ENCODE results near the gene OMG. TPM values are rescaled to one million over a fixed set of nuclear protein-coding genes. Genes with fewer than 3 reads are reported as not detected.
A peak's percentile ranks its signal among the peaks of the same experiment; 100 is the strongest.

OMG gene
- polyA plus RNA-seq, 4 donors, result 0.52 to 5.9 (median 1.3) TPM; not detected in 1

- no peak overlapping the region for H3K4me3 ChIP-seq (ENCODE audit: low read depth in 1 of 3, low read length in 3 of 3)
- H3K36me3 ChIP-seq (ENCODE audit: control insufficient read depth in 3 of 3, insufficient read depth in 2 of 3, low read depth in 1 of 3, low read length in 3 of 3), result peaks cover 0 to 38% (median 7%) of the 10 kb centered on the region in 3 donors
- no peaks in the 10 kb centered on the region for H3K4me1 ChIP-seq (ENCODE audit: control insufficient read depth in 3 of 3, insufficient read depth in 2 of 3, low read depth in 1 of 3, low read length in 2 of 3)
- H3K27ac ChIP-seq (ENCODE audit: low read depth in 1 of 3, low read length in 2 of 3), result no peak overlapping the region
- H3K27me3 ChIP-seq (ENCODE audit: control insufficient read depth in 3 of 3, insufficient read depth in 3 of 3, low read length in 3 of 3), result no peaks in the 10 kb centered on the region
- FAIRE-seq (no peak), DNase-seq (no peak)
- H3K9me3 ChIP-seq (ENCODE audit: control insufficient read depth in 2 of 2, insufficient read depth in 1 of 2, low read depth in 1 of 2, low read length in 1 of 2), result no peaks in the 10 kb centered on the region
- 95 to 98% (median 96%) methylated on average over 2 of the region's 2 CpGs for WGBS, 3 donors
These were observed 16.0 kb downstream of the OMG start for GRCh38 chr17:31281061-31281460.

GRCh38 chr17:31279401-31279800, 17.6 kb downstream of the OMG start:
- no peaks in the 10 kb centered on the region for H3K27me3 ChIP-seq (ENCODE audit: control insufficient read depth in 3 of 3, insufficient read depth in 3 of 3, low read length in 3 of 3)
- no peaks in the 10 kb centered on the region for H3K4me1 ChIP-seq (ENCODE audit: control insufficient read depth in 3 of 3, insufficient read depth in 2 of 3, low read depth in 1 of 3, low read length in 2 of 3)
- FAIRE-seq (no peak), DNase-seq (no peak)
- peaks cover 0 to 28% (median 7%) of the 10 kb centered on the region in 3 donors for H3K36me3 ChIP-seq (ENCODE audit: control insufficient read depth in 3 of 3, insufficient read depth in 2 of 3, low read depth in 1 of 3, low read length in 3 of 3)
- H3K27ac ChIP-seq (ENCODE audit: low read depth in 1 of 3, low read length in 2 of 3), result no peak overlapping the region
- H3K4me3 ChIP-seq (ENCODE audit: low read depth in 1 of 3, low read length in 3 of 3), result no peak overlapping the region
- WGBS, 3 donors, result 97 to 100% (median 97%) methylated on average over 2 of the region's 2 CpGs
- no peaks in the 10 kb centered on the region for H3K9me3 ChIP-seq (ENCODE audit: control insufficient read depth in 2 of 2, insufficient read depth in 1 of 2, low read depth in 1 of 2, low read length in 1 of 2)

- WGBS, 3 donors, result 85 to 96% (median 89%) methylated on average over 1 of the region's 1 CpG
- DNase-seq, result no peak
- FAIRE-seq, result no peak
- peaks cover 0 to 4% (median 0%) of the 10 kb centered on the region in 3 donors for H3K4me1 ChIP-seq (ENCODE audit: control insufficient read depth in 3 of 3, insufficient read depth in 2 of 3, low read depth in 1 of 3, low read length in 2 of 3)
- H3K4me3 ChIP-seq (ENCODE audit: low read depth in 1 of 3, low read length in 3 of 3), result no peak overlapping the region
- H3K36me3 ChIP-seq (ENCODE audit: control insufficient read depth in 3 of 3, insufficient read depth in 2 of 3, low read depth in 1 of 3, low read length in 3 of 3), result peaks cover 0 to 12% (median 7%) of the 10 kb centered on the region in 3 donors
- no peaks in the 10 kb centered on the region for H3K9me3 ChIP-seq (ENCODE audit: control insufficient read depth in 2 of 2, insufficient read depth in 1 of 2, low read depth in 1 of 2, low read length in 1 of 2)
- H3K27me3 ChIP-seq (ENCODE audit: control insufficient read depth in 3 of 3, insufficient read depth in 3 of 3, low read length in 3 of 3), result no peaks in the 10 kb centered on the region
- no peak overlapping the region for H3K27ac ChIP-seq (ENCODE audit: low read depth in 1 of 3, low read length in 2 of 3)
These were observed 21.9 kb downstream of the OMG start for GRCh38 chr17:31275116-31275515.

GRCh38 chr17:31274252-31274651, 22.8 kb downstream of the OMG start:
- DNase-seq (no peak), FAIRE-seq (no peak)
- no peak overlapping the region for H3K4me3 ChIP-seq (ENCODE audit: low read depth in 1 of 3, low read length in 3 of 3)
- no peaks in the 10 kb centered on the region for H3K27me3 ChIP-seq (ENCODE audit: control insufficient read depth in 3 of 3, insufficient read depth in 3 of 3, low read length in 3 of 3)
- H3K4me1 ChIP-seq (ENCODE audit: control insufficient read depth in 3 of 3, insufficient read depth in 2 of 3, low read depth in 1 of 3, low read length in 2 of 3), result peaks cover 0 to 10% (median 0%) of the 10 kb centered on the region in 3 donors
- H3K27ac ChIP-seq (ENCODE audit: low read depth in 1 of 3, low read length in 2 of 3), result no peak overlapping the region
- WGBS, 3 donors, result 68 to 91% (median 86%) methylated on average over 2 of the region's 2 CpGs
- H3K9me3 ChIP-seq (ENCODE audit: control insufficient read depth in 2 of 2, insufficient read depth in 1 of 2, low read depth in 1 of 2, low read length in 1 of 2), result no peaks in the 10 kb centered on the region
- peaks cover 5 to 11% (median 10%) of the 10 kb centered on the region in 3 donors for H3K36me3 ChIP-seq (ENCODE audit: control insufficient read depth in 3 of 3, insufficient read depth in 2 of 3, low read depth in 1 of 3, low read length in 3 of 3)

GRCh38 chr17:31273516-31273915, 23.5 kb downstream of the OMG start:
- WGBS, 3 donors, result 69 to 92% (median 89%) methylated on average over 1 of the region's 1 CpG
- H3K9me3 ChIP-seq (ENCODE audit: control insufficient read depth in 2 of 2, insufficient read depth in 1 of 2, low read depth in 1 of 2, low read length in 1 of 2), result no peaks in the 10 kb centered on the region
- no peak for FAIRE-seq

GRCh38 chr17:31272803-31273202, 24.2 kb downstream of the OMG start:
- DNase-seq, result no peak
- peaks cover 5 to 10% (median 9%) of the 10 kb centered on the region in 3 donors for H3K36me3 ChIP-seq (ENCODE audit: control insufficient read depth in 3 of 3, insufficient read depth in 2 of 3, low read depth in 1 of 3, low read length in 3 of 3)
- no peak for FAIRE-seq
- no peaks in the 10 kb centered on the region for H3K9me3 ChIP-seq (ENCODE audit: control insufficient read depth in 2 of 2, insufficient read depth in 1 of 2, low read depth in 1 of 2, low read length in 1 of 2)
- H3K27ac ChIP-seq (ENCODE audit: low read depth in 1 of 3, low read length in 2 of 3), result no peak overlapping the region
- H3K27me3 ChIP-seq (ENCODE audit: control insufficient read depth in 3 of 3, insufficient read depth in 3 of 3, low read length in 3 of 3), result no peaks in the 10 kb centered on the region
- peaks cover 0 to 10% (median 0%) of the 10 kb centered on the region in 3 donors for H3K4me1 ChIP-seq (ENCODE audit: control insufficient read depth in 3 of 3, insufficient read depth in 2 of 3, low read depth in 1 of 3, low read length in 2 of 3)
- no peak overlapping the region for H3K4me3 ChIP-seq (ENCODE audit: low read depth in 1 of 3, low read length in 3 of 3)

More at GRCh38 chr17:31273516-31273915, 23.5 kb downstream of the OMG start:
- Histone ChIP-seq H3K4me1 (ENCODE audit: control insufficient read depth in 3 of 3, insufficient read depth in 2 of 3, low read depth in 1 of 3, low read length in 2 of 3) (peaks cover 0 to 10% (median 0%) of the 10 kb centered on the region in 3 donors), H3K27me3 (ENCODE audit: control insufficient read depth in 3 of 3, insufficient read depth in 3 of 3, low read length in 3 of 3) (no peaks in the 10 kb centered on the region), H3K27ac (ENCODE audit: low read depth in 1 of 3, low read length in 2 of 3) (no peak overlapping the region), H3K4me3 (ENCODE audit: low read depth in 1 of 3, low read length in 3 of 3) (no peak overlapping the region), H3K36me3 (ENCODE audit: control insufficient read depth in 3 of 3, insufficient read depth in 2 of 3, low read depth in 1 of 3, low read length in 3 of 3) (peaks cover 5 to 10% (median 7%) of the 10 kb centered on the region in 3 donors)
- DNase-seq, result no peak

- Histone ChIP-seq H3K27me3 (ENCODE audit: control insufficient read depth in 3 of 3, insufficient read depth in 3 of 3, low read length in 3 of 3) (no peaks in the 10 kb centered on the region), H3K27ac (ENCODE audit: low read depth in 1 of 3, low read length in 2 of 3) (no peak overlapping the region), H3K36me3 (ENCODE audit: control insufficient read depth in 3 of 3, insufficient read depth in 2 of 3, low read depth in 1 of 3, low read length in 3 of 3) (peaks cover 5 to 8% (median 6%) of the 10 kb centered on the region in 3 donors), H3K4me1 (ENCODE audit: control insufficient read depth in 3 of 3, insufficient read depth in 2 of 3, low read depth in 1 of 3, low read length in 2 of 3) (peaks cover 0 to 10% (median 0%) of the 10 kb centered on the region in 3 donors), H3K4me3 (ENCODE audit: low read depth in 1 of 3, low read length in 3 of 3) (no peak overlapping the region), H3K9me3 (ENCODE audit: control insufficient read depth in 2 of 2, insufficient read depth in 1 of 2, low read depth in 1 of 2, low read length in 1 of 2) (no peaks in the 10 kb centered on the region)
- WGBS, 3 donors, result 90 to 94% (median 91%) methylated on average over 1 of the region's 1 CpG
- FAIRE-seq (no peak), DNase-seq (no peak)
These were observed 24.8 kb downstream of the OMG start for GRCh38 chr17:31272236-31272635.

GRCh38 chr17:31269578-31269983, 27.5 kb downstream of the OMG start:
- Histone ChIP-seq H3K4me1 (ENCODE audit: control insufficient read depth in 3 of 3, insufficient read depth in 2 of 3, low read depth in 1 of 3, low read length in 2 of 3) (peaks cover 0 to 10% (median 0%) of the 10 kb centered on the region in 3 donors), H3K4me3 (ENCODE audit: low read depth in 1 of 3, low read length in 3 of 3) (no peak overlapping the region), H3K27ac (ENCODE audit: low read depth in 1 of 3, low read length in 2 of 3) (peak overlapping the region in 2 of 3 donors; percentile 16 to 20), H3K27me3 (ENCODE audit: control insufficient read depth in 3 of 3, insufficient read depth in 3 of 3, low read length in 3 of 3) (no peaks in the 10 kb centered on the region), H3K36me3 (ENCODE audit: control insufficient read depth in 3 of 3, insufficient read depth in 2 of 3, low read depth in 1 of 3, low read length in 3 of 3) (peaks cover 5 to 9% (median 8%) of the 10 kb centered on the region in 3 donors), H3K9me3 (ENCODE audit: control insufficient read depth in 2 of 2, insufficient read depth in 1 of 2, low read depth in 1 of 2, low read length in 1 of 2) (no peaks in the 10 kb centered on the region)
- DNase-seq, result peak in 1 of 2 donors; percentile 49
- WGBS, 3 donors, result 58 to 90% (median 81%) methylated on average over 1 of the region's 1 CpG
- FAIRE-seq, result no peak

GRCh38 chr17:31269036-31269577, 27.9 kb downstream of the OMG start:
- H3K9me3 ChIP-seq (ENCODE audit: control insufficient read depth in 2 of 2, insufficient read depth in 1 of 2, low read depth in 1 of 2, low read length in 1 of 2), result no peaks in the 10 kb centered on the region
- H3K4me1 ChIP-seq (ENCODE audit: control insufficient read depth in 3 of 3, insufficient read depth in 2 of 3, low read depth in 1 of 3, low read length in 2 of 3), result peaks cover 0 to 10% (median 0%) of the 10 kb centered on the region in 3 donors
- no peak for FAIRE-seq
- WGBS, 3 donors, result 95 to 98% (median 98%) methylated on average over 2 of the region's 2 CpGs
- no peak overlapping the region for H3K4me3 ChIP-seq (ENCODE audit: low read depth in 1 of 3, low read length in 3 of 3)
- peaks cover 5 to 9% (median 8%) of the 10 kb centered on the region in 3 donors for H3K36me3 ChIP-seq (ENCODE audit: control insufficient read depth in 3 of 3, insufficient read depth in 2 of 3, low read depth in 1 of 3, low read length in 3 of 3)
- DNase-seq, result peak; percentile 19 to 53
- H3K27ac ChIP-seq (ENCODE audit: low read depth in 1 of 3, low read length in 2 of 3), result peak overlapping the region in 1 of 3 donors; percentile 16
- no peaks in the 10 kb centered on the region for H3K27me3 ChIP-seq (ENCODE audit: control insufficient read depth in 3 of 3, insufficient read depth in 3 of 3, low read length in 3 of 3)
